ENCODE results near the gene DPYD. TPM values are rescaled to one million over a fixed set of nuclear protein-coding genes. Genes with fewer than 3 reads are reported as not detected.

Gene DPYD
- total and polyA plus RNA-seq, 9 donors, result 17.2 to 45.9 (median 38.7) TPM

- no peak for TF ChIP-seq POLR2A (IDR thresholded peaks at IDR 0.05)
- TF ChIP-seq, protein P1, sequence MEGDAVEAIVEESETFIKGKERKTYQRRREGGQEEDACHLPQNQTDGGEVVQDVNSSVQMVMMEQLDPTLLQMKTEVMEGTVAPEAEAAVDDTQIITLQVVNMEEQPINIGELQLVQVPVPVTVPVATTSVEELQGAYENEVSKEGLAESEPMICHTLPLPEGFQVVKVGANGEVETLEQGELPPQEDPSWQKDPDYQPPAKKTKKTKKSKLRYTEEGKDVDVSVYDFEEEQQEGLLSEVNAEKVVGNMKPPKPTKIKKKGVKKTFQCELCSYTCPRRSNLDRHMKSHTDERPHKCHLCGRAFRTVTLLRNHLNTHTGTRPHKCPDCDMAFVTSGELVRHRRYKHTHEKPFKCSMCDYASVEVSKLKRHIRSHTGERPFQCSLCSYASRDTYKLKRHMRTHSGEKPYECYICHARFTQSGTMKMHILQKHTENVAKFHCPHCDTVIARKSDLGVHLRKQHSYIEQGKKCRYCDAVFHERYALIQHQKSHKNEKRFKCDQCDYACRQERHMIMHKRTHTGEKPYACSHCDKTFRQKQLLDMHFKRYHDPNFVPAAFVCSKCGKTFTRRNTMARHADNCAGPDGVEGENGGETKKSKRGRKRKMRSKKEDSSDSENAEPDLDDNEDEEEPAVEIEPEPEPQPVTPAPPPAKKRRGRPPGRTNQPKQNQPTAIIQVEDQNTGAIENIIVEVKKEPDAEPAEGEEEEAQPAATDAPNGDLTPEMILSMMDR (IDR thresholded peaks at IDR 0.05), result no peak
- TF ChIP-seq EP300 (IDR thresholded peaks at IDR 0.05), result no peak
- intact Hi-C loops (cut with DNase I), result no loop called here
- WGBS, 3 donors, result 72 to 92% (median 89%) methylated on average over 4 of the region's 4 CpGs
- Histone ChIP-seq H3K4me1 (ENCODE audit: insufficient read depth) (no peaks in the 10 kb centered on the region), H3K9me3 (no peaks in the 10 kb centered on the region), H3K27ac (no peak overlapping the region), H3K36me3 (no peaks in the 10 kb centered on the region), H3K27me3 (no peaks in the 10 kb centered on the region), H3K4me3 (no peak overlapping the region)
- no peak for DNase-seq
These were observed 153.5 kb downstream of the DPYD start for GRCh38 chr1:97767381-97767780.

DNA sequence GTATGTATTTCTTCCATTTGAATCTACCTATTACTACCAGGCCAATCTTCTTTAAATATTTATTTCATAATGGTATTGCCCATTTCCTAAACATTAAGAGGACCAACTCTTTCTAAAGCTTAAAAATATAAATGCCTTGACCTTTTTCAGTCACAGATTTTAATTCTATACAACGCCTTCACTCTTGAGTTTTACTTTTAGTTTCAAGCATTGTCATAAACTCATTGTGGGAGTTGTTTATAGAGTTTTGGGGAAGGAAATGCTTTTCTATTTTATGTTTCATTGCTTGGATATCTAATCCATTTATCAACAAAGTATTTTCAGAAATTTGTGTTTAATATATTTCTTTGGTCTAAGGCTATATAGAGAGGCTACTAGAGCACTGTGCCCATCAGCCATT, 155.8 kb downstream of the DPYD start:
- H3K9me3 ChIP-seq, result no peaks in the 10 kb centered on the region
- H3K4me1 ChIP-seq (ENCODE audit: insufficient read depth), result no peaks in the 10 kb centered on the region
- H3K36me3 ChIP-seq, result no peaks in the 10 kb centered on the region
- intact Hi-C loops (cut with DNase I), result no loop called here
- H3K4me3 ChIP-seq, result no peak overlapping the region
- 93 to 97% (median 95%) methylated on average over 1 of the region's 1 CpG for WGBS, 3 donors
- H3K27ac ChIP-seq, result no peak overlapping the region
- no peak for DNase-seq
- no peaks in the 10 kb centered on the region for H3K27me3 ChIP-seq
- TF ChIP-seq, protein P1 (IDR thresholded peaks at IDR 0.05), result no peak
- TF ChIP-seq EP300 (IDR thresholded peaks at IDR 0.05), result no peak
- TF ChIP-seq POLR2A (IDR thresholded peaks at IDR 0.05), result no peak

GRCh38 chr1:97761637-97762036, 159.2 kb downstream of the DPYD start:
- Histone ChIP-seq H3K36me3 (no peaks in the 10 kb centered on the region), H3K27me3 (no peaks in the 10 kb centered on the region), H3K9me3 (no peaks in the 10 kb centered on the region), H3K4me3 (no peak overlapping the region), H3K27ac (no peak overlapping the region), H3K4me1 (ENCODE audit: insufficient read depth) (peaks cover 3% of the 10 kb centered on the region)
- no peak for TF ChIP-seq POLR2A (IDR thresholded peaks at IDR 0.05)
- no peak for TF ChIP-seq EP300 (IDR thresholded peaks at IDR 0.05)
- TF ChIP-seq, protein P1 (IDR thresholded peaks at IDR 0.05), result no peak
- 91 to 94% (median 92%) methylated on average over 1 of the region's 1 CpG for WGBS, 3 donors
- no peak for DNase-seq
- intact Hi-C loops (cut with DNase I), result no loop called here

DNA sequence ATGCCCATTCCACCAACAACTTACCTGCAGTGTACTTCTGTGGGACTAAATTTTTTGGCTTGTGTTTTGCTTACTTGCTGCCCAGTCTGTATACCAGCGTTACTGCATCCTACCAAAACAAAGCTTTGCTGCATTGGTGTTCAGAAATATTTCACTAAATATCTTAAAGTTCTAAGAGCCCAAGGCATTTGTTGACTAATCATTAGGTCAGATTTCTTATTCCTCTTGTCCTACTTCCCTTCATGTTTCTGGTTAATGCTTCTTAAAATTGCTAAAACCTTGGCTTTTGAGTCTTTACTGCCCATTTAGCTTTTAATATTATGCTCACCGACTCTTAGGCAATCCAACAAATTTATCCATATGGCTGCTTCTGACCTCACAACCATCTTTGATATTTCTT, 161.8 kb downstream of the DPYD start:
- 27 to 45% (median 36%) methylated on average over 2 of the region's 2 CpGs for WGBS, 3 donors
- Histone ChIP-seq H3K27ac (no peak overlapping the region), H3K36me3 (no peaks in the 10 kb centered on the region), H3K27me3 (no peaks in the 10 kb centered on the region), H3K4me3 (no peak overlapping the region), H3K4me1 (ENCODE audit: insufficient read depth) (peaks cover 3% of the 10 kb centered on the region), H3K9me3 (no peaks in the 10 kb centered on the region)
- intact Hi-C loops (cut with DNase I), result no loop called here
- no peak for DNase-seq
- TF ChIP-seq POLR2A (IDR thresholded peaks at IDR 0.05), result no peak
- TF ChIP-seq, protein P1 (IDR thresholded peaks at IDR 0.05), result no peak
- no peak for TF ChIP-seq EP300 (IDR thresholded peaks at IDR 0.05)

Measured in ovary (tissue), 9 donors.